Uterus (tissue), 4 donors: Measurements from ENCODE around the gene PEAR1. TPM values are rescaled to one million over a fixed set of nuclear protein-coding genes. Genes with fewer than 3 reads are reported as not detected.

Experiments
- DNase-seq, 2 donors: peaks; one replicate each; pipeline ENCODE4 v3.0.0-alpha.2; 2019 to 2020
- H3K27ac ChIP-seq, 2 donors: fragments of 200-600 bp; sonication (generic); 1 replicate in 1 of 2; 2 replicates in 1 of 2; pipeline ENCODE4 v1.5.1; 2016 to 2018
- H3K27me3 ChIP-seq, 2 donors: fragments of 200-600 bp; sonication (generic); one replicate each; pipeline ENCODE4 v1.5.1; 2018 to 2019; ENCODE audit warnings: control low read depth in 1 of 2
- H3K36me3 ChIP-seq, 2 donors: fragments of 200-600 bp; sonication (generic); one replicate each; pipeline ENCODE4 v1.5.1; 2019; ENCODE audit warnings: control low read depth in 1 of 2
- H3K4me1 ChIP-seq, 2 donors: fragments of 200-600 bp; sonication (generic); one replicate each; pipeline ENCODE4 v1.5.1; 2018 to 2019; ENCODE audit warnings: control low read depth in 1 of 2
- H3K4me3 ChIP-seq, 2 donors: fragments of 200-600 bp; sonication (generic); 1 replicate in 1 of 2; 2 replicates in 1 of 2; pipeline ENCODE4 v1.5.1; 2018 to 2019; ENCODE audit warnings: mild to moderate bottlenecking in 1 of 2
- H3K9me3 ChIP-seq, 2 donors: fragments of 200-600 bp; sonication (generic); one replicate each; pipeline ENCODE4 v1.5.1; 2019; ENCODE audit warnings: control low read depth in 1 of 2
- POLR2A ChIP-seq, 2 donors: fragments of 450-650 bp; IDR thresholded peaks; one replicate each; pipeline ENCODE4 v1.6.1; 2016; ENCODE audit warnings: antibody characterized with exemption in 2 of 2, mild to moderate bottlenecking in 1 of 2, moderate library complexity in 1 of 2
- intact Hi-C: fragments of 100-400 bp; cut with DNase I; formaldehyde crosslinking; loops from one replicate; pipeline ENCODE4 v1.15.1; 2023; ENCODE audit warnings: low total_unique reads
- total RNA-seq, 4 donors: library from RNA; depleted of rRNA in 3 of 4; stranded (reverse); fragments of >200 nt in 3 of 4; gene quantifications; one replicate each; pipeline versions ENCODE4 v1.1.0 to v1.2.4, GENCODE V29; 2014 to 2023
- TF ChIP-seq, protein P1 (sequence below), 4 experiments: fragments of 200-600 bp in 2 of 4; fragments of 450-650 bp in 2 of 4; sonication (generic) in 2 of 4; IDR thresholded peaks; one replicate each; pipeline ENCODE4 v1.5.1; 2016 to 2019; ENCODE audit warnings: antibody characterized with exemption in 4 of 4, mild to moderate bottlenecking in 2 of 4, moderate library complexity in 1 of 4
- donor health status: DM: yes; HTN: yes; CAD: no.

Gene PEAR1
- total RNA-seq, 4 donors from 2014 or later, result 7.4 to 41.8 (median 17.9) TPM

DNA sequence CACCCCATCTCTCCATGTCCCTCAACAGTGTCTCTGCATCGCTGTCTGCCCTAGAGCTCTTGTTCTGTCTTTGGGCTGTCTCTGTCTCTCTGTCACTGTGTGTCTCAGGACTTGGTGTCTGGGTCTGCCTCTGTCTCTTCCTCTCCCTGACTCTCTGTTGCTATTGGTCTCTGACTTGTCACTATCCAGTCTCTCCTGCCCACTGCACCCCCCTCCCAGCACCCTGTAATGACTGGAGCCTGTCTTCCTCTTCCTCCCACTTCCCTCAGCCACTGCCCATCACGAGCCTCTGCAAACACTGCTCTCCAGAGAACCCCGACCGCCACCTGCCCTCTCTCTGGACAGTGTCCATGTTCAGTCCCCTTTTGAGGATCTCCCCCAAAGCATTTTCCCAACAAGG lies 12.1 kb downstream of the PEAR1 start:
- intact Hi-C loops, result no loop called here
- Histone ChIP-seq H3K4me3 (no peak overlapping the region), H3K9me3 (no peaks in the 10 kb centered on the region), H3K27ac (no peak overlapping the region), H3K36me3 (no peaks in the 10 kb centered on the region), H3K27me3 (no peaks in the 10 kb centered on the region), H3K4me1 (no peaks in the 10 kb centered on the region)
- no peak for TF ChIP-seq POLR2A (IDR thresholded peaks at IDR 0.05)
- TF ChIP-seq, protein P1, sequence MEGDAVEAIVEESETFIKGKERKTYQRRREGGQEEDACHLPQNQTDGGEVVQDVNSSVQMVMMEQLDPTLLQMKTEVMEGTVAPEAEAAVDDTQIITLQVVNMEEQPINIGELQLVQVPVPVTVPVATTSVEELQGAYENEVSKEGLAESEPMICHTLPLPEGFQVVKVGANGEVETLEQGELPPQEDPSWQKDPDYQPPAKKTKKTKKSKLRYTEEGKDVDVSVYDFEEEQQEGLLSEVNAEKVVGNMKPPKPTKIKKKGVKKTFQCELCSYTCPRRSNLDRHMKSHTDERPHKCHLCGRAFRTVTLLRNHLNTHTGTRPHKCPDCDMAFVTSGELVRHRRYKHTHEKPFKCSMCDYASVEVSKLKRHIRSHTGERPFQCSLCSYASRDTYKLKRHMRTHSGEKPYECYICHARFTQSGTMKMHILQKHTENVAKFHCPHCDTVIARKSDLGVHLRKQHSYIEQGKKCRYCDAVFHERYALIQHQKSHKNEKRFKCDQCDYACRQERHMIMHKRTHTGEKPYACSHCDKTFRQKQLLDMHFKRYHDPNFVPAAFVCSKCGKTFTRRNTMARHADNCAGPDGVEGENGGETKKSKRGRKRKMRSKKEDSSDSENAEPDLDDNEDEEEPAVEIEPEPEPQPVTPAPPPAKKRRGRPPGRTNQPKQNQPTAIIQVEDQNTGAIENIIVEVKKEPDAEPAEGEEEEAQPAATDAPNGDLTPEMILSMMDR (IDR thresholded peaks at IDR 0.05), result no peak
- no peak for DNase-seq

DNA sequence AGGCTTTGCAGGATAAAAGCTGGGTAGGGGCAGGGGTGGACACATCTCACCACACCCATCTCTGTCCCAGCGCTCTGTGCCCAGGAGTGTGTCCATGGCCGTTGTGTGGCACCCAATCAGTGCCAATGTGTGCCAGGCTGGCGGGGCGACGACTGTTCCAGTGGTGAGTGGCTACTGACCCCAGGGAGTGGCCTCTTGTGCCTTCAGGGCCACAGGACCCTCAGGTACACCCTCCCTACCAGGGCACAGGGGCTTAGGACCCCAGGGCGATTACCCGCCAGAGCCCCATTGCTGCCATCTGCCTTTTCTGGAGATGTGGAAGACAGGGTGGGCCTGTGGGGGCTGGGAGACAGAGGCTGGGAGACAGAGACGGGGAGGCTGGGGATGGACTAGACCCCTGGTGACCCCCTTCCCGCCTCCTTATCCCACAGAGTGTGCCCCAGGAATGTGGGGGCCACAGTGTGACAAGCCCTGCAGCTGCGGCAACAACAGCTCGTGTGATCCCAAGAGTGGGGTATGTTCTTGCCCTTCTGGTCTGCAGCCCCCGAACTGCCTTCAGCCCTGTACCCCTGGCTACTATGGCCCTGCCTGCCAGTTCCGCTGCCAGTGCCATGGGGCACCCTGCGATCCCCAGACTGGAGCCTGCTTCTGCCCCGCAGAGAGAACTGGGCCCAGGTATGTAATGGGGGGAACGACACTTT lies 12.8 kb downstream of the PEAR1 start:
- Histone ChIP-seq H3K27me3 (no peaks in the 10 kb centered on the region), H3K36me3 (no peaks in the 10 kb centered on the region), H3K27ac (no peak overlapping the region), H3K4me3 (no peak overlapping the region), H3K4me1 (no peaks in the 10 kb centered on the region), H3K9me3 (no peaks in the 10 kb centered on the region)
- DNase-seq, result no peak
- TF ChIP-seq POLR2A (IDR thresholded peaks at IDR 0.05), result no peak
- TF ChIP-seq, protein P1 (IDR thresholded peaks at IDR 0.05), result no peak
- intact Hi-C loops, result no loop called here

DNA sequence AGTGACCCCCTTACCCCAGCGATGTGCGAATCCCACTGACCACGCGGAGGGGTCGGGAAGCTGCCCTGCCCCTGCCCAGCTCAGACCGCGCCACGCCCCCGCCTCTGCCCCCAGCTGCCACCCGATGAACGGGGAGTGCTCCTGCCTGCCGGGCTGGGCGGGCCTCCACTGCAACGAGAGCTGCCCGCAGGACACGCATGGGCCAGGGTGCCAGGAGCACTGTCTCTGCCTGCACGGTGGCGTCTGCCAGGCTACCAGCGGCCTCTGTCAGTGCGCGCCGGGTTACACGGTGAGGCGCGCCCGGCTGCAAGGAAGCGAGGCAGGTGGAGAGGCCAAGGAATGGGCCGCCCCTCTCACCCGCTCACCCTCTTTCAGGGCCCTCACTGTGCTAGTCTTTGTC lies 15.0 kb downstream of the PEAR1 start:
- H3K4me3 ChIP-seq, result no peak overlapping the region
- no peaks in the 10 kb centered on the region for H3K27me3 ChIP-seq
- no peaks in the 10 kb centered on the region for H3K4me1 ChIP-seq
- no peak for DNase-seq
- intact Hi-C loops, result no loop called here
- TF ChIP-seq POLR2A (IDR thresholded peaks at IDR 0.05), result no peak
- TF ChIP-seq, protein P1 (IDR thresholded peaks at IDR 0.05), result no peak
- H3K9me3 ChIP-seq, result no peaks in the 10 kb centered on the region
- no peaks in the 10 kb centered on the region for H3K36me3 ChIP-seq
- H3K27ac ChIP-seq, result no peak overlapping the region

DNA sequence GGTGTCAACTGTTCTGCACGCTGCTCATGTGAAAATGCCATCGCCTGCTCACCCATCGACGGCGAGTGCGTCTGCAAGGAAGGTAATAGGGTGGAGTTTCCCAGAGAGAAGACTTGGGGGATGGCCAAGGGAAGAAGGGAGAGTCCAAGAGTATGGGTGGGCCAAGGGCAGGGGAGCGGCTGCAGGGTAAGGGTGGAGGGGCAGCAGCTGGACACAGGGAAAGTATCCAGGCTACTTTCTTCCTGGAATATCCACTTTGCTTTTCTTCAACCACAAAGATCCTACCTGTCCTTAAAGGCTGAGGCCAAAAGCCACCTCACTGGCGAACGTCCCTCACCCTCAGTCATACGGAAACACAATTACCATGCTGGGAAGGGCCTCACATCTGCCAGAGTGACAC lies 15.4 kb downstream of the PEAR1 start:
- Histone ChIP-seq H3K27ac (no peak overlapping the region), H3K9me3 (no peaks in the 10 kb centered on the region), H3K36me3 (no peaks in the 10 kb centered on the region), H3K4me3 (no peak overlapping the region), H3K4me1 (no peaks in the 10 kb centered on the region), H3K27me3 (no peaks in the 10 kb centered on the region)
- TF ChIP-seq, protein P1 (IDR thresholded peaks at IDR 0.05), result no peak
- no peak for TF ChIP-seq POLR2A (IDR thresholded peaks at IDR 0.05)
- DNase-seq, result no peak
- intact Hi-C loops, result no loop called here

DNA sequence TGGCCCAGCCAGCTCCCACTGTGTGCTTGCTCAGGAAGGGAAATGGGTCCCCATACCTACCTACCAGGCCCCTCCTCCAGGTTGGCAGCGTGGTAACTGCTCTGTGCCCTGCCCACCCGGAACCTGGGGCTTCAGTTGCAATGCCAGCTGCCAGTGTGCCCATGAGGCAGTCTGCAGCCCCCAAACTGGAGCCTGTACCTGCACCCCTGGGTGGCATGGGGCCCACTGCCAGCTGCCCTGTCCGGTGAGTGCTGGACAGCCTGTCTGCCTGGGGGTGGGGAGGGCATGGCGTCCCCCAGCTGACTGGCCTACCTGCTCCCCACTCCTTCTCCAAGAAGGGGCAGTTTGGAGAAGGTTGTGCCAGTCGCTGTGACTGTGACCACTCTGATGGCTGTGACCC lies 16.2 kb downstream of the PEAR1 start:
- H3K4me1 ChIP-seq, result no peaks in the 10 kb centered on the region
- no peak for DNase-seq
- no peaks in the 10 kb centered on the region for H3K27me3 ChIP-seq
- intact Hi-C loops, result no loop called here
- no peaks in the 10 kb centered on the region for H3K36me3 ChIP-seq
- no peaks in the 10 kb centered on the region for H3K9me3 ChIP-seq
- TF ChIP-seq, protein P1 (IDR thresholded peaks at IDR 0.05), result no peak
- no peak for TF ChIP-seq POLR2A (IDR thresholded peaks at IDR 0.05)
- H3K27ac ChIP-seq, result no peak overlapping the region
- no peak overlapping the region for H3K4me3 ChIP-seq
